DND-41 (cell line): ENCODE measurements around the gene PGPEP1.

Source experiments
- ATAC-seq: fragments of 200-7000 bp; cut with Tn5 transposase; 3 replicates; pipeline ENCODE4 v1.9.1; 2021; ENCODE audit warnings: low read depth; ENCODE audit not compliant: insufficient read depth
- DNase-seq: peaks from one replicate; pipeline ENCODE4 v3.0.0-alpha.2; 2020
- H2AFZ ChIP-seq: 2 replicates; pipeline ENCODE4 v1.6.0; 2012; ENCODE audit warnings: low read depth, low read length
- H3K27ac ChIP-seq: 2 replicates; pipeline ENCODE4 v1.5.1; 2012; ENCODE audit warnings: low read length, inconsistent platforms
- H3K27me3 ChIP-seq: fragments of 200-600 bp; sonication (generic); 2 replicates; pipeline ENCODE4 v1.6.0; 2012; ENCODE audit warnings: low read length, mild to moderate bottlenecking, inconsistent platforms; ENCODE audit not compliant: insufficient read depth, poor library complexity
- H3K36me3 ChIP-seq: 2 replicates; pipeline ENCODE4 v1.5.1; 2012; ENCODE audit warnings: low read length, inconsistent platforms; ENCODE audit not compliant: insufficient read depth
- H3K4me1 ChIP-seq: 2 replicates; pipeline ENCODE4 v1.5.1; 2012; ENCODE audit warnings: mild to moderate bottlenecking, low read length; ENCODE audit not compliant: insufficient read depth
- H3K4me2 ChIP-seq: 2 replicates; pipeline ENCODE4 v1.6.0; 2012; ENCODE audit warnings: mild to moderate bottlenecking, moderate library complexity, low read length, inconsistent platforms; ENCODE audit not compliant: insufficient read depth
- H3K4me3 ChIP-seq, 2 experiments: fragments of 200-600 bp in 1 of 2; shearing (Covaris generic) in 1 of 2; 2 replicates each; pipeline ENCODE4 v1.5.1; 2012 to 2016; ENCODE audit warnings: inconsistent platforms in 2 of 2, low read length in 2 of 2, mild to moderate bottlenecking in 2 of 2, low read depth in 1 of 2, moderate library complexity in 1 of 2
- H3K79me2 ChIP-seq: 2 replicates; pipeline ENCODE4 v1.6.0; 2012; ENCODE audit warnings: low read length, inconsistent platforms; ENCODE audit not compliant: insufficient read depth
- H3K9ac ChIP-seq: 2 replicates; pipeline ENCODE4 v1.6.0; 2012; ENCODE audit warnings: low read depth, mild to moderate bottlenecking, inconsistent platforms, low read length, moderate library complexity
- H3K9me3 ChIP-seq: 2 replicates; pipeline ENCODE4 v1.5.1; 2012; ENCODE audit warnings: low read length, moderate library complexity, mild to moderate bottlenecking, inconsistent platforms; ENCODE audit not compliant: insufficient read depth, severe bottlenecking
- H4K20me1 ChIP-seq: 2 replicates; pipeline ENCODE4 v1.6.0; 2012; ENCODE audit warnings: low read length; ENCODE audit not compliant: insufficient read depth
- CTCF ChIP-seq: IDR thresholded peaks from 2 replicates; pipeline ENCODE4 v1.5.1; 2012; ENCODE audit warnings: borderline replicate concordance, low read length, moderate library complexity, mild to moderate bottlenecking; ENCODE audit not compliant: poor library complexity, severe bottlenecking; ENCODE audit errors: extremely low read depth
- EZH2 ChIP-seq: IDR thresholded peaks from 3 replicates; pipeline ENCODE4 v1.6.1; 2012; ENCODE audit warnings: borderline replicate concordance, low read depth, mild to moderate bottlenecking, moderate library complexity, low read length, inconsistent platforms; ENCODE audit not compliant: severe bottlenecking

PGPEP1 gene

GRCh38 chr19:18385359-18385674 is 44.9 kb downstream of the PGPEP1 start:
- H3K4me2 ChIP-seq: no peak overlapping the region
- H3K9ac ChIP-seq: no peak overlapping the region
- peaks cover 15% of the 10 kb centered on the region for H3K4me1 ChIP-seq
- no peak for TF ChIP-seq CTCF
- TF ChIP-seq EZH2: no peak
- H3K27me3 ChIP-seq: peaks cover 14% of the 10 kb centered on the region
- no peak overlapping the region for H2AFZ ChIP-seq
- no peak overlapping the region for H3K4me3 ChIP-seq
- DNase-seq (no peak), ATAC-seq (no peak)
- no peak overlapping the region for H3K27ac ChIP-seq
- no peaks in the 10 kb centered on the region for H3K79me2 ChIP-seq
- 0 out of 2 replicates have a peak, but pooled peaks cover 2% of the 10 kb centered on the region for H4K20me1 ChIP-seq
- H3K9me3 ChIP-seq: no peaks in the 10 kb centered on the region
- H3K36me3 ChIP-seq: no peaks in the 10 kb centered on the region

GRCh38 chr19:18385675-18386542 is 45.5 kb downstream of the PGPEP1 start, which contains the start of gene GDF15:
Gene GDF15 (plus strand): TSS chr19:18386158. CDS start chr19:18386190, 32 bp downstream.
- H3K4me2 ChIP-seq: no peak within 1 kb of the TSS
- ATAC-seq: no peak
- no peaks in the 10 kb centered on the region for H3K79me2 ChIP-seq
- H3K9ac ChIP-seq: no peak within 1 kb of the TSS
- peaks cover 14% of the 10 kb centered on the region for H3K27me3 ChIP-seq
- TF ChIP-seq CTCF: no peak
- TF ChIP-seq EZH2: no peak
- DNase-seq: no peak
- peaks cover 15% of the 10 kb centered on the region for H3K4me1 ChIP-seq
- 0 out of 2 replicates have a peak, but pooled peaks cover 2% of the 10 kb centered on the region for H4K20me1 ChIP-seq
- no peaks in the 10 kb centered on the region for H3K36me3 ChIP-seq
- H3K4me3 ChIP-seq: no peak within 1 kb of the TSS
- H2AFZ ChIP-seq: no peak within 1 kb of the TSS
- H3K27ac ChIP-seq: no peak within 1 kb of the TSS
- H3K9me3 ChIP-seq: no peaks in the 10 kb centered on the region

- Histone ChIP-seq H3K36me3 (no peaks in the 10 kb centered on the region), H3K27me3 (peaks cover 14% of the 10 kb centered on the region), H3K9me3 (no peaks in the 10 kb centered on the region), H2AFZ (no peak overlapping the region), H3K79me2 (no peaks in the 10 kb centered on the region), H3K4me2 (no peak overlapping the region), H3K4me1 (peaks cover 15% of the 10 kb centered on the region), H4K20me1 (0 out of 2 replicates have a peak, but pooled peaks cover 2% of the 10 kb centered on the region), H3K9ac (no peak overlapping the region), H3K27ac (no peak overlapping the region), H3K4me3 (no peak overlapping the region)
- ATAC-seq (no peak), DNase-seq (no peak)
- no peak for TF ChIP-seq EZH2
- no peak for TF ChIP-seq CTCF
Observed at GRCh38 chr19:18386543-18387271, 46.3 kb downstream of the PGPEP1 start.
